ENCODE data around the gene SPATA46. TPM values are rescaled to one million over a fixed set of nuclear protein-coding genes. Genes with fewer than 3 reads are reported as not detected.

Gene SPATA46
- total RNA-seq, 1 experiment from 2014 or later = not detected

DNA sequence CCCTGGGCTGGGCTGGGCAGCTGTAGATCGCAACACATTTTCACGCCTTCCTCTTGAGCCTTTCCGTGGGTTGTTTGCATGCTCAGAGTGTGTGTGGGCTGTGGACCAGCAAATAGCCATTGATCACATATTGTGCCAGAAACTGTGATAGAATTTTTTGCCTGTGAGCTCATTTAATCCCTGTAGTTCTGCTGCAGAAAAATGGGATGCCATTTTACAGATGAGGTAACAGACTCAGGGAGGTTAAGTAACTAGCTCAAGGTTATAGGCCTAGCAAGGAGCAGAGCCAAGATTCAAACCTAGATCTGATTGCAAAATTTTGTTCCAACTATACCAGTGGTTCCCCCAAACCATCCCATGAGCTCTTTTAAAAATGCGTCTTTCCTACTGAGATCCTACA, 10.5 kb downstream of the SPATA46 start:
- Histone ChIP-seq H3K4me1 (no peaks in the 10 kb centered on the region), H3K4me3 (ENCODE audit: low read depth, low read length) (no peak overlapping the region), H3K27me3 (replicated peaks; ENCODE audit: control insufficient read depth, insufficient read depth, low read length) (no peaks in the 10 kb centered on the region), H3K9me3 (no peaks in the 10 kb centered on the region), H3K36me3 (ENCODE audit: control insufficient read depth, insufficient read depth, low read length) (no peaks in the 10 kb centered on the region; the same call in 1 of the 2 replicates)
- Mint-ChIP-seq H3K27me3 (ENCODE audit: insufficient read depth, unreplicated experiment) (no peaks in the 10 kb centered on the region), H3K9me3 (ENCODE audit: unreplicated experiment) (no peaks in the 10 kb centered on the region), H3K27ac (ENCODE audit: unreplicated experiment) (no peak overlapping the region), H3K4me1 (ENCODE audit: low read depth, unreplicated experiment) (no peaks in the 10 kb centered on the region), H3K36me3 (ENCODE audit: insufficient read depth, unreplicated experiment) (no peaks in the 10 kb centered on the region), H3K4me3 (ENCODE audit: unreplicated experiment) (no peak overlapping the region)
- no TSS peak for BruUV-seq (replicated peaks)
- ChIA-PET POLR2A (no interaction called here), CTCF (interaction anchor here (1.5 kb wide), 1 partner anchor 8 kb away, joined by 3 read pairs; no protein-coding TSS in a partner anchor)
- no peak for TF ChIP-seq CTCF (IDR thresholded peaks at IDR 0.05; ENCODE audit: insufficient read depth in 1 of 2, low read depth in 1 of 2, low read length in 1 of 2, severe bottlenecking in 1 of 2, unreplicated experiment in 1 of 2)
- intact Hi-C loops (cut with micrococcal nuclease; ENCODE audit: unreplicated experiment) = no loop called here
- no peak for DNase-seq

GRCh38 chr1:162365284-162366020, 11.2 kb downstream of the SPATA46 start:
- BruUV-seq (replicated peaks) = no TSS peak
- intact Hi-C loops (cut with micrococcal nuclease; ENCODE audit: unreplicated experiment) = no loop called here
- Mint-ChIP-seq H3K9me3 (ENCODE audit: unreplicated experiment) (no peaks in the 10 kb centered on the region), H3K4me3 (ENCODE audit: unreplicated experiment) (no peak overlapping the region), H3K27ac (ENCODE audit: unreplicated experiment) (no peak overlapping the region), H3K36me3 (ENCODE audit: insufficient read depth, unreplicated experiment) (no peaks in the 10 kb centered on the region), H3K27me3 (ENCODE audit: insufficient read depth, unreplicated experiment) (no peaks in the 10 kb centered on the region), H3K4me1 (ENCODE audit: low read depth, unreplicated experiment) (no peaks in the 10 kb centered on the region)
- Histone ChIP-seq H3K27me3 (replicated peaks; ENCODE audit: control insufficient read depth, insufficient read depth, low read length) (no peaks in the 10 kb centered on the region), H3K9me3 (no peaks in the 10 kb centered on the region), H3K4me1 (no peaks in the 10 kb centered on the region), H3K4me3 (ENCODE audit: low read depth, low read length) (no peak overlapping the region), H3K36me3 (ENCODE audit: control insufficient read depth, insufficient read depth, low read length) (no peaks in the 10 kb centered on the region; the same call in 1 of the 2 replicates)
- ChIA-PET POLR2A (no interaction called here), CTCF (interaction anchor here (1.5 kb wide), 1 partner anchor 8 kb away, joined by 3 read pairs; no protein-coding TSS in a partner anchor)
- no peak for DNase-seq
- TF ChIP-seq CTCF (IDR thresholded peaks at IDR 0.05; ENCODE audit: insufficient read depth in 1 of 2, low read depth in 1 of 2, low read length in 1 of 2, severe bottlenecking in 1 of 2, unreplicated experiment in 1 of 2) = no peak

DNA sequence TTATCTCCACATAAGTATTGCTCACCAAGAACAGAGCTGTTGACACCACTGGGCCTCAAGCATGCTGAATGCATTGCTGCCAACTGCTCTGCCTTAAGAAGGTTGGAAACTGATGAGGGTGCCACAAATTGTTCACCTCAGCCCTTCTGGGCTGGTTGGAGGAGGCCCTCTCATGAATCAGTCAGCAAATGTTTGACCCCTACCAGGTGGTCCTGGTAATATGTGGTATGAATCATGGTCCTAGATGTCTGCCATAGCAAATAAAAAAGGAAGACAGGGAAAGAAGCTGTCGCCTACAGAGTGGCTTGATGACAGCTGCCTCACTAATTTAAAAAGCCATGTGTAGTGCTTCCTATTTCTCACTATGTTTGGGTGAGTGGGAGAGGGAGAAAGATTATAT, 12.2 kb downstream of the SPATA46 start:
- TF ChIP-seq CTCF (IDR thresholded peaks at IDR 0.05; ENCODE audit: insufficient read depth in 1 of 2, low read depth in 1 of 2, low read length in 1 of 2, severe bottlenecking in 1 of 2, unreplicated experiment in 1 of 2) = no peak
- no peaks in the 10 kb centered on the region for H3K27me3 Mint-ChIP-seq (ENCODE audit: insufficient read depth, unreplicated experiment)
- H3K36me3 ChIP-seq (ENCODE audit: control insufficient read depth, insufficient read depth, low read length) = no peaks in the 10 kb centered on the region; the same call in 1 of the 2 replicates
- no peaks in the 10 kb centered on the region for H3K36me3 Mint-ChIP-seq (ENCODE audit: insufficient read depth, unreplicated experiment)
- no peaks in the 10 kb centered on the region for H3K9me3 Mint-ChIP-seq (ENCODE audit: unreplicated experiment)
- no peaks in the 10 kb centered on the region for H3K4me1 ChIP-seq
- H3K9me3 ChIP-seq = no peaks in the 10 kb centered on the region
- no peak for DNase-seq
- no peak overlapping the region for H3K27ac Mint-ChIP-seq (ENCODE audit: unreplicated experiment)
- intact Hi-C loops (cut with micrococcal nuclease; ENCODE audit: unreplicated experiment) = no loop called here
- no peak overlapping the region for H3K4me3 Mint-ChIP-seq (ENCODE audit: unreplicated experiment)
- H3K27me3 ChIP-seq (replicated peaks; ENCODE audit: control insufficient read depth, insufficient read depth, low read length) = no peaks in the 10 kb centered on the region
- no peaks in the 10 kb centered on the region for H3K4me1 Mint-ChIP-seq (ENCODE audit: low read depth, unreplicated experiment)
- no TSS peak for BruUV-seq (replicated peaks)
- no peak overlapping the region for H3K4me3 ChIP-seq (ENCODE audit: low read depth, low read length)
- CTCF ChIA-PET = no interaction called here
- POLR2A ChIA-PET = no interaction called here
